Measurements from ENCODE around the gene MARK2. TPM values are rescaled to one million over a fixed set of nuclear protein-coding genes. Genes with fewer than 3 reads are reported as not detected.

Gene MARK2
- total and polyA plus RNA-seq, 2 of the 8 experiments (the other 6 are each of a cell fraction or from before 2014, with no cell fraction given): 19.3 to 58.5 TPM

- TF ChIP-seq SAP30 (IDR thresholded peaks at IDR 0.05; ENCODE audit: insufficient read depth, insufficient replicate concordance, low read length): no peak
Observed at GRCh38 chr11:63897459-63898146, 58.7 kb downstream of the MARK2 start (continued).
